OCI-LY1 (cell line): ENCODE data around the gene FRS3.
"Not testable (repeated sequence)": the region's sequence is repeated elsewhere in the genome, so short reads cannot be mapped to it uniquely, and the experiment has no call there.

Experiments used
- H2AFZ ChIP-seq: fragments of 200-600 bp; sonication (generic), shearing (Covaris generic); 2 replicates; pipeline ENCODE4 v1.6.0; 2014; ENCODE audit warnings: antibody characterized with exemption, mild to moderate bottlenecking, low read length
- H3F3A ChIP-seq: fragments of 200-600 bp; sonication (generic), shearing (Covaris generic); 2 replicates; pipeline ENCODE4 v1.6.0; 2014; ENCODE audit warnings: mild to moderate bottlenecking, antibody characterized with exemption, low read length, moderate library complexity; ENCODE audit not compliant: insufficient read depth
- H3K27ac ChIP-seq: fragments of 200-600 bp; sonication (generic); 2 replicates; pipeline ENCODE4 v1.5.1; 2014; ENCODE audit warnings: low read length, mixed run types, mild to moderate bottlenecking, low read depth; ENCODE audit not compliant: poor library complexity, severe bottlenecking
- H3K27me3 ChIP-seq: fragments of 200-600 bp; sonication (generic); 2 replicates; pipeline ENCODE4 v1.6.0; 2014; ENCODE audit warnings: antibody characterized with exemption, mild to moderate bottlenecking, low read length, moderate library complexity; ENCODE audit not compliant: insufficient read depth
- H3K36me3 ChIP-seq: fragments of 200-600 bp; sonication (generic); 2 replicates; pipeline ENCODE4 v1.6.1; 2014; ENCODE audit warnings: mild to moderate bottlenecking, antibody characterized with exemption, low read length, moderate library complexity, mixed read lengths; ENCODE audit not compliant: insufficient read depth
- H3K4me1 ChIP-seq: fragments of 200-600 bp; sonication (generic); 2 replicates; pipeline ENCODE4 v1.5.1; 2014; ENCODE audit warnings: mild to moderate bottlenecking, low read length, moderate library complexity; ENCODE audit not compliant: insufficient read depth, severe bottlenecking
- H3K4me2 ChIP-seq: fragments of 200-600 bp; sonication (generic), shearing (Covaris generic); 2 replicates; pipeline ENCODE4 v1.6.1; 2014; ENCODE audit warnings: low read length
- H3K4me3 ChIP-seq: fragments of 200-600 bp; sonication (generic); 2 replicates; pipeline ENCODE4 v1.5.1; 2014; ENCODE audit warnings: low read length, low read depth, mild to moderate bottlenecking, mixed read lengths; ENCODE audit not compliant: poor library complexity, severe bottlenecking
- H3K79me2 ChIP-seq: fragments of 200-600 bp; shearing (Covaris generic); 2 replicates; pipeline ENCODE4 v1.6.1; 2016; ENCODE audit warnings: mixed run types, low read length, mixed read lengths; ENCODE audit not compliant: insufficient read depth
- H3K9ac ChIP-seq: fragments of 200-600 bp; sonication (generic), shearing (Covaris generic); 2 replicates; pipeline ENCODE4 v1.6.1; 2014; ENCODE audit warnings: mild to moderate bottlenecking, low read length, mixed read lengths
- H3K9me2 ChIP-seq: fragments of 200-600 bp; sonication (generic), shearing (Covaris generic); 2 replicates; pipeline ENCODE4 v1.6.1; 2014; ENCODE audit warnings: low read depth, mild to moderate bottlenecking, low read length, mixed read lengths
- H3K9me3 ChIP-seq: fragments of 200-600 bp; shearing (Covaris generic); 2 replicates; pipeline ENCODE4 v1.6.1; 2014; ENCODE audit warnings: low read length, mixed read lengths
- H4K20me1 ChIP-seq: fragments of 200-600 bp; sonication (generic), shearing (Covaris generic); 2 replicates; pipeline ENCODE4 v1.6.0; 2016; ENCODE audit warnings: mild to moderate bottlenecking, low read length; ENCODE audit not compliant: insufficient read depth
- CTCF ChIP-seq: fragments of 200-600 bp; sonication (generic), shearing (Covaris generic); IDR thresholded peaks from 2 replicates; pipeline ENCODE4 v1.5.1; 2017; ENCODE audit warnings: mild to moderate bottlenecking, antibody characterized with exemption, low read length, moderate library complexity, mixed read lengths
- EZH2 ChIP-seq: fragments of 200-600 bp; sonication (generic), shearing (Covaris generic); IDR thresholded peaks from 2 replicates; pipeline ENCODE4 v1.8.0; 2017; ENCODE audit warnings: borderline replicate concordance, mixed run types, mild to moderate bottlenecking, antibody characterized with exemption, low read length, moderate library complexity, mixed read lengths

Gene FRS3

GRCh38 chr6:41769376-41769775, 10.3 kb downstream of the FRS3 start:
- H3K9me3 ChIP-seq = no peaks in the 10 kb centered on the region
- H3K27ac ChIP-seq = no peak overlapping the region
- no peaks in the 10 kb centered on the region for H3K9me2 ChIP-seq
- H3K79me2 ChIP-seq = no peaks in the 10 kb centered on the region
- no peak overlapping the region for H3K9ac ChIP-seq
- no peak overlapping the region for H3K4me2 ChIP-seq
- no peak overlapping the region for H3K4me3 ChIP-seq
- no peak overlapping the region for H2AFZ ChIP-seq
- TF ChIP-seq EZH2 (no peak), CTCF (no peak)
- no peaks in the 10 kb centered on the region for H3K4me1 ChIP-seq
- no peaks in the 10 kb centered on the region for H3K27me3 ChIP-seq
- H4K20me1 ChIP-seq = no peaks in the 10 kb centered on the region
- no peaks in the 10 kb centered on the region for H3F3A ChIP-seq
- peaks cover 16% of the 10 kb centered on the region; the same call in 1 of the 2 replicates for H3K36me3 ChIP-seq

GRCh38 chr6:41768545-41769308, 11.0 kb downstream of the FRS3 start:
- Histone ChIP-seq H3F3A (no peaks in the 10 kb centered on the region), H3K4me3 (no peak overlapping the region), H3K4me2 (no peak overlapping the region), H2AFZ (no peak overlapping the region), H3K79me2 (no peaks in the 10 kb centered on the region), H4K20me1 (no peaks in the 10 kb centered on the region), H3K9me3 (no peaks in the 10 kb centered on the region), H3K36me3 (peaks cover 13% of the 10 kb centered on the region; the same call in 1 of the 2 replicates), H3K4me1 (no peaks in the 10 kb centered on the region), H3K27me3 (no peaks in the 10 kb centered on the region), H3K9ac (no peak overlapping the region), H3K27ac (no peak overlapping the region), H3K9me2 (no peaks in the 10 kb centered on the region)
- TF ChIP-seq CTCF (no peak), EZH2 (no peak)

GRCh38 chr6:41767112-41767833, 12.4 kb downstream of the FRS3 start:
- Histone ChIP-seq H3K4me3 (no peak overlapping the region), H4K20me1 (no peaks in the 10 kb centered on the region), H3K27ac (no peak overlapping the region), H3K79me2 (no peaks in the 10 kb centered on the region), H3K36me3 (peaks cover 12% of the 10 kb centered on the region; the same call in 1 of the 2 replicates), H3K4me2 (no peak overlapping the region), H3K9ac (no peak overlapping the region), H3K4me1 (no peaks in the 10 kb centered on the region), H3K9me2 (no peaks in the 10 kb centered on the region), H3F3A (no peaks in the 10 kb centered on the region), H2AFZ (no peak overlapping the region), H3K9me3 (no peaks in the 10 kb centered on the region), H3K27me3 (no peaks in the 10 kb centered on the region)
- TF ChIP-seq CTCF = no peak
- TF ChIP-seq EZH2 = no peak

- H3K9me3 ChIP-seq, H3K9ac ChIP-seq, H2AFZ ChIP-seq, H3K27ac ChIP-seq, H3K4me2 ChIP-seq, H3K4me1 ChIP-seq, H3K27me3 ChIP-seq, H3K36me3 ChIP-seq, H3F3A ChIP-seq, H3K9me2 ChIP-seq, H4K20me1 ChIP-seq, H3K79me2 ChIP-seq, H3K4me3 ChIP-seq: not testable (repeated sequence)
Measured at GRCh38 chr6:41766043-41766664, 13.5 kb downstream of the FRS3 start.
